HG03108 (cell line): ENCODE results near the gene ZNF516.

Source experiments
- ATAC-seq: cut with Tn5 transposase; IDR thresholded peaks from one replicate; pipeline ENCODE4 v1.9.1; 2021; ENCODE audit warnings: moderate library complexity; ENCODE audit not compliant: unreplicated experiment

Gene ZNF516

DNA sequence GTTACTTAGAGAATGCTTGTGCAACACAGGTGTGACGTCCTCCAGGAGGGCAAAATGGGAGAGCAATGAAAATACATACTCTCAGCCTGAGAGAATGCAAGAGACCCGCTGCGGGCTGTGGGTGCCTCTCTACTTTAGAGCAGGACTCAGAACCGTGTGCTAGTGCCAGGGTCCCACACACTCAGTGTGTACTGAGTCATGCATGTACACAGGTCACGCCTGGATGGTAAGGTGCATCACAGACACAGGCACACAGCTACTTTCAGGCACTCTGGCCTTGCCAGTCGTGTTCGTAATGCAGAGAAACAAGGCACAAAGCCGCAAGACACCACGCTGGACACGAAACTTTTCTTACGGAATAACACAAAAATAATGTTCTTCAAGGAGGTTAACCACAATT lies 125.3 kb downstream of the ZNF516 start:
- no peak for ATAC-seq

DNA sequence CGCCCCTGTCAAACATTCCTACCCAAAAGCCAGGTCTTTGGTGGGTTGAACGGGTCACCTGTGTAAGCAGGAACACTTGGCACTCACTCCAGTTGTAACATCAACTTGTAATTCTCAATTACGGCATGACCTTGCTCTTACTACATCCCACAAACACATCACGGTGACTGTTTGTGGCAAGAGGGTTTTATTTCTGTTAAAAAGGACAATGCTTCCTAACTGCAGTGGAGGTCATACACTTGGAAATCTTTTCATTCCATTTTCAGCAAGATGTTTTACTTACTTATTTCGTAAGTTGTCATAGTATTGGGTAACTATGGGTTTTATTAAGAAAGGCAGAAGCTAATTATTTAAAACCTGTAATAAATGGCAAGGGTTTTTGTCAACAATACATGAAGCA lies 126.1 kb downstream of the ZNF516 start:
- no peak for ATAC-seq

DNA sequence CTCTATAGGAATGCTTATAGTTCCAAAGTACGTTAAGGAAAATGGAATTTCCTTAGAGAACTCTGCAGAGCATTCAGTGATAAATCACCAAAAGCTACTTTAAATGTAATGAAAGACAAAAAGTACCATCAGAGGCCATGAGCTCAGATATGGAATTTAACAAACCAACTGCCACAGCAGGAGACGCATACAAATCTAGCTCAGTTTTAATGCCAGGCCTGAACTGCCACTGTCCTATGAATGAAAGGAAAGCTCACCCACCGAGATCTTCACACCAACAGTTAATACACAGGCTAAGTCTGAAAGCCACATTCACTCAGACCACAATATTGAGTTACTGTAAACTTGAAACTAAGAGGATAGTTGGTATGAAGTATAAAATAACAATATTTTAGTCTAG lies 126.8 kb downstream of the ZNF516 start:
- ATAC-seq = no peak

DNA sequence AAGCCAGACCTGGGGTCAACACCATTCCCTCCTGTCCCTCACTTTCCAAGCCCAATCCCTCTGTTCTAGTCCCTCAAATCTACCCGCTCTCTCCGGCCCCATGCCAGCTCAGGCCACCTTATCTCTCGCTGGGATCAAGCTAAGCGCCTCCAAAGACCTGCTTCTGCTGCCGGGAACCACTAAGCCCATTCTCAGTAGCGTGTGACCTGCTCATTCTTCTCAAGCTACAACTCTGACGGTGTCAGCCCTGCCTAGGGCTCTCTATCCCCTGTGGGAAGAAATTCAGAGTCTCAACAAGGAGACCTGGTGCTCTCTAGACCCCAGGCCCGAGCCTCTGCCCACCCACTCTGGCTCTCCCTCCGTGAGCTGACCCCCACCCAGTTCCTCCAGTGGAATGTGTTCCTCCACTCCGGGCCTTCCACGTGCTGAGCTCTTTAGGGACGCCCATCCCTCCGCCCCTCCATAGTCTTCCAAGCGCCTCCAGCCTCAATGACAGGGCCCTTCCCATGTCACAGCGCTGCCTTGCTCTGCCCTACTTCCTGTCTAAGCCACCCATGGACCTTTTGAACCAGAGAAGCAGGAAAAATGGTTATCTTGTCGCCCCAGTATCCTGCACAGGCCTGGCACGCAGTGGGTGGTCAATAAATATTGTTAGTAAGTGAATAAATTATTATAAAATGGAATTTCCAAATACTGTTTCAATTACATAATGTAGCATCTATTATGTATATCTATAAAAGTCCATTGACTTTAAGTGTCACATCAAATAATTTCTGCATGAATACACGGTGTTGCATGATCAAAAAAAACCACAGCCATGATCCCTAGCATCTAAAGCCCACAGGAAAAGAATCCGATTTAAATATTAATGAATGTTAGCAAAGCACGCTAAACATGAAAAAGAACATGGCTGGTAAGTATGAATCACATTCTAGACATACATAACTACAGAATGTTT lies 127.6 kb downstream of the ZNF516 start:
- ATAC-seq = no peak

- no peak for ATAC-seq
These were observed 129.5 kb downstream of the ZNF516 start for GRCh38 chr18:76365561-76365960.

- ATAC-seq = peak; percentile 89
These were observed 130.5 kb downstream of the ZNF516 start for GRCh38 chr18:76364282-76365259.

DNA sequence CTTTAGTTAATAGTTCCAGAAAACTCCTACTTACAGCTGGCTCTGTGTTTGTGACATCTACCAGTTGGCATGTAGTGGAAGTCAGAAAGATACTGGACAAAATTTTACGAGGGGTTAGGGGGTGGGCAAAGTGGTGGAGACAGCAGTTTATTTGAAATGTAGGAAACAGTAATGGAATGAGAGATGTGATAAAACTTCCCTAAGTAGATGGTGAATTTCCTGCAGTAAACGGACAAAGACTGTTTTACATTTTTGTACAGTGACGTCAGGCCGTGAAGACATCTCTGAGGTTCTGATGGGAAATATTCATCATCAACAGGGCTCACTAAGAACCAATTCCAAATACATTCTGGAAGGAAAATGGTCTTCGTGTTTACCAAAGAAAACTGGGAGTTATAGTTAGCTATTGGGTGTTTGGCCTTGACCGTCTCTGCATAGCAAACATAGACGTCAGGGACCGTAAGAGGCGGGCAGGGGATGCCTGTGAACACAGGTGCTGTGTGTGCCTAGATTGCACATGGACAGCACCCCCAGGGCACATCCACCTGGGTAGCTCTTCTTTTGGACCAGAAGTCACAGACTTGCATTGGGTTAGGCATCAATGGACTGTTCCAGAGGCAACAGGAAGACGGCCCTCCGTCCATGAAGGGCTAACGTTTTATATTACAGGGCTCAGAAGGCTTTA lies 131.5 kb downstream of the ZNF516 start:
- ATAC-seq = no peak

DNA sequence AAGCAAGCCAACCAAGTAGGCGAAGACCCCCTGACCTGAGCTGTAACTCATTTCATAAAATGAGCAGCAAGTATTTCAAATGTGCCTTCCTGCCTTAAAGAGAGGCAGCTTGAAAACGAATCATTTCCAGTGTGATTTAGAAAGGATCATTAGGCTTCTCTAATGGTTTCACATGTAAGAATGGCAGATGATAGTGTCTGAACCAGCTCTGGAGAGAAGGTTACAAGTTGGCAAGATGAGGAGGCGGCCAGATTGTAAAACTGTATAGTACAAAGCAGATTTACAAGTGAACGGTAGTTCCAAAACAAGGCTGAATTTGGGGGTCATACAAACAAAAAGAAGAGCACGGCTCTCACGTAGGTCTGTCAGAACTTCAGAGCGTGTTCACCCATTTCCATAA lies 132.4 kb downstream of the ZNF516 start:
- ATAC-seq = no peak

DNA sequence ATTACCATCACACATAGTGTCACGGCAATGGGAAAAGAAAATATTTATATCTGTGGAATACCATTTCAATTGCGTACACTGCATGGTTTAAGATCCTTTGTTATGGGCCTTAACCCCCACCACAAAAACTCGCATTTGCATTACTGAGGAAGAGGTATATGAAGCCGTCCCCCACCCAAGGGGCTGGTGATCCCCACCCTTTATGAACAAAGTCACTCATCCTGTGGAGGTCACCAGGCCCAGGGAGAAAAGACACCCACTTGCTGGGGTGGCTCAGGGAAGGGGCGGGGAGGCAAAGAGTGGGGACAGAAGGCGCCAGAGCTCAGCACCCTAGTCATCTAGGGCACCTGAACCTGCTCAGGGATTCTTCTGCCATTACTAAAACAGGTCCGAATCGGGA lies 133.8 kb downstream of the ZNF516 start:
- no peak for ATAC-seq

DNA sequence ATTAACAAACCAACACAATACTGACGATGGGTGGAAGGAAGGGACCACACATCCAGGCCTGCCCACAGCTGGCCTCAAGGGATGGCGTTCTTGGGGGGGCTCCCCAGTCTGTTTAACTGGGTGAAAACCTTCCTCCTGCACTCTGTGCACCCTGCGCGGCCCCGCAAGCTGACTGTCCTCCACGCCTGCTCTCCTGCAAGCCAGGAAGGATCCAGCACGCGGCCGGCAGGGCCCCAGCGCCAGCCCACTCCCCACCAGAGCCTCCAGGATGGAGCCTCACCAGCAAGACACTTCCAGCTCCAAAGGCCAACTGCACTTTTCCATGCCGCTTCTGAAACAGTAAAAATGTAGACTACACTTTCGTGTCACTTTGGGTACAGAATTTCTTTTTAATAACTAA lies 135.1 kb downstream of the ZNF516 start:
- ATAC-seq = no peak

- no peak for ATAC-seq
These were observed 136.3 kb downstream of the ZNF516 start for GRCh38 chr18:76358774-76359173.

GRCh38 chr18:76357585-76358260 lies 137.3 kb downstream of the ZNF516 start:
- no peak for ATAC-seq

DNA sequence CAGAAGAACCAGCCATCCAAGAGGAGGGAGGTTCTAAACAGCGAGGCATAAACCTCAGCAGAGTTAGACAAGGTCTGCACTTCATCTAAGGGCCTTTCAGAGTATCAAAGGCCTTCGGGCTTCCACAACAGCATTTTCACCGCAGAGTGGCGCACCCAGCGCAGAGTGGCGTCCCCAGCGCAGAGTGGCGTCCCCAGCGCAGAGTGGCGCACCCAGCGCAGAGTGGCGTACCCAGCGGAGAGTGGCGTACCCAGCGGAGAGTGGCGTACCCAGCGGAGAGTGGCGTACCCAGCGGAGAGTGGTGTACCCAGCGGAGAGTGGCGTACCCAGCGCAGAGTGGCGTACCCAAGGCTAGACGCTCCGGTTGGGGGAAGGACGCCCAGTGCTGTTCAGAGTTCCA lies 137.9 kb downstream of the ZNF516 start:
- ATAC-seq = no peak

DNA sequence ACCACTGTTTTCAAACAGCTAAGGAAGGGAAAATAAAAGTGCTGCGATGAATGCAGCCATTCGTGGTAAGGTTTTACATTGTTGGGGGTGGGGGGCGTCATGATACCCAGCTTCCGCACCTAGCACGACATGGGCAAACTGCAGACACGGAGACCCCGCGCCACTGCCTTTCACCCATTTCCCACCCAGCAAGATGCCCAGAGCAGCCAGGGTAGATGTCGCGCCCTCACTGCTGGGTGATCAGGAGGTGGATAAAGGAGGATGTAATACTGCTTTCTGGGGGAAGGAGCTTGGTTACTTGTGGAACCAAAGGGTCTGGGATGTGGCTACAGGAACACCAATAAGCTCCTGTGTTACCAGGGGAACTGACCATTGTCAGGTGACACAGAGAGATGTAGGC lies 138.4 kb downstream of the ZNF516 start:
- no peak for ATAC-seq

- ATAC-seq = no peak
These were observed 140.7 kb downstream of the ZNF516 start for GRCh38 chr18:76354348-76354747.

DNA sequence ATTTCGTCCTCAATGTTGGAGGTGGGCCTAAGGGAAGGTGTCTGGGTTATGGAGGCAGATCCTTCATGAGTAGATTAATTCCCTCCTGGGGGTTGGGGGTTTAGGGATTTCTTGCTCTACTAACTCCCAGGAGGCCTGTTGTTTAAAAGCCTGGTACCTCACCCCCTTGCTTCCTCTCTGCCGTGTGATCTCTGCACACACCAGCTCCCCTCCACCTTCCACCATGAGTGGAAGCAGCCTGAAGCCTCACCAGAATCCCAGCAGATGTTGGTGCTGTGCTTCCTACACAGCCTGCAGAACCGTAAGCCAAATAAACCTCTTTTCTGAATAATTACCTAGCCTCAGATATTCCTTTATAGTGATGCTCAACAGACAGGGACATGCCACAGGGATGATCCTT lies 141.5 kb downstream of the ZNF516 start:
- ATAC-seq = no peak

- no peak for ATAC-seq
These were observed 142.0 kb downstream of the ZNF516 start for GRCh38 chr18:76353046-76353445.

GRCh38 chr18:76351961-76352581 lies 143.0 kb downstream of the ZNF516 start:
- ATAC-seq = no peak

DNA sequence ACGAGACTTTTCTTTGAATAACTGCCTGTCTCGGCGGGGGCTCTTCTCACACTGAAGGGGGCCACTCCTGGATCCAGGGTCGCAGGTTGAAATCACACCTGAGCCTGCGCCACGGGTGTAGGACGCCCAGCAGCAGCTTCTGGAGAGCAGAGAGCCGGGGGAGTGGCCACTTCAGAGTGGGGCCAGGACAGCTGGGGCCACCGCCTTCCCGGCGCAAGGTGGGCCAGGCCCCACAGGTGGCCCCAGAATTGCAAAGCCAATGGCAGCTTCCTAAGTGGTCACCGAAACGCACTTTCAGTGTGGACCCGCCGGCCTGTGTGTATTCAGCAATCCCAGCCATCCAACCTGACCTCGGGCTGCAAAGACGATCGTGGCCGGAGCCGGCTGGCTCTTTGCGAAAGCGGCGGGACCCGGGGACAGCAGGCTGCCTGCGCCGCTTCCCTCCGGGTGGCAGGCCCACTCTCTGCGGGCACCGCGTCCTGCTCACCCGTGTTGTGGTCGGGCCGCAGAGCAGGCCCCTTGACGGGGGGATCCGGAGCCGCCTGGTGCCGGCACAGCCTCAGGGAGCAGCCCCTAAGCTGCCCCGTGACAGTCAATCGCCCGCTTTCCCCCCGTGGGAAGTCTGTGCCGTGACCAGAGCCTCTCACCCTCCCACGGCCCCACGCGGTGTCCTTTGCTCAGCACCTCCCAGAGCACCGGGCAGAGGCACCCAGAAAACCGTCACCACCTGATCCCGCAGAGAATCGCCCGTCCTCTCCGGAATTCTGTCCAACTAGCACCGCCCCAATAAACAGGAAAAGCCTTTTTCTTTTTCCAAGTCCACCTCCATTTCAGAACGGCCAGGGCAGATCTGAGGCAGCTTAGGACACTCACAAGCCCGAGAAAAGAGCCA lies 144.7 kb downstream of the ZNF516 start:
- no peak for ATAC-seq
